ENCODE results near the gene FKBP11.

Gene FKBP11

GRCh38 chr12:48883305-48884161 is 41.8 kb downstream of the FKBP11 start:
- TF ChIP-seq, protein P1, sequence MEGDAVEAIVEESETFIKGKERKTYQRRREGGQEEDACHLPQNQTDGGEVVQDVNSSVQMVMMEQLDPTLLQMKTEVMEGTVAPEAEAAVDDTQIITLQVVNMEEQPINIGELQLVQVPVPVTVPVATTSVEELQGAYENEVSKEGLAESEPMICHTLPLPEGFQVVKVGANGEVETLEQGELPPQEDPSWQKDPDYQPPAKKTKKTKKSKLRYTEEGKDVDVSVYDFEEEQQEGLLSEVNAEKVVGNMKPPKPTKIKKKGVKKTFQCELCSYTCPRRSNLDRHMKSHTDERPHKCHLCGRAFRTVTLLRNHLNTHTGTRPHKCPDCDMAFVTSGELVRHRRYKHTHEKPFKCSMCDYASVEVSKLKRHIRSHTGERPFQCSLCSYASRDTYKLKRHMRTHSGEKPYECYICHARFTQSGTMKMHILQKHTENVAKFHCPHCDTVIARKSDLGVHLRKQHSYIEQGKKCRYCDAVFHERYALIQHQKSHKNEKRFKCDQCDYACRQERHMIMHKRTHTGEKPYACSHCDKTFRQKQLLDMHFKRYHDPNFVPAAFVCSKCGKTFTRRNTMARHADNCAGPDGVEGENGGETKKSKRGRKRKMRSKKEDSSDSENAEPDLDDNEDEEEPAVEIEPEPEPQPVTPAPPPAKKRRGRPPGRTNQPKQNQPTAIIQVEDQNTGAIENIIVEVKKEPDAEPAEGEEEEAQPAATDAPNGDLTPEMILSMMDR (IDR thresholded peaks at IDR 0.05; ENCODE audit: insufficient read depth, low read length, poor library complexity, severe bottlenecking): no peak
- Histone ChIP-seq H3K4me3 (replicated peaks; ENCODE audit: low read depth, low read length) (no peak overlapping the region), H3K36me3 (ENCODE audit: control insufficient read depth, insufficient read depth, low read length) (no peaks in the 10 kb centered on the region), H3K27me3 (replicated peaks; ENCODE audit: control insufficient read depth, insufficient read depth, low read length) (peaks cover 2% of the 10 kb centered on the region)
- no peak for DNase-seq (ENCODE audit: extremely low read depth, insufficient read length)

DNA sequence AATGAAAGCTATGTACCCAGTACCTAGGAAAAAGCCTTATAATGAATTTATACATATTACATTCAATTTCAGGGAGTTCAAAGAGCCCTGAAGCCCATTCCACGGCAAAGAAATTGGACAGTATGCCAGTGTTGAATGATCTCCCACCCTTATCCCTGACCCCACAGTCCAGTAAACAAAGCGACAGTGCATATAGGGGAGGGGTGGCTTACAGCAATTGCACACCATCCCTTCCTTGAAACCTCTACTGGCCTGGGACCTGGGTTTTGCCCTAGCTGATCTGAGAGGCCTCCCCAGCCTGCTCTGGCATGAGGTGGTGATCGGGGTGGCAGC is 42.4 kb downstream of the FKBP11 start:
- H3K36me3 ChIP-seq (ENCODE audit: control insufficient read depth, insufficient read depth, low read length): no peaks in the 10 kb centered on the region
- TF ChIP-seq, protein P1 (IDR thresholded peaks at IDR 0.05; ENCODE audit: insufficient read depth, low read length, poor library complexity, severe bottlenecking): no peak
- no peak for DNase-seq (ENCODE audit: extremely low read depth, insufficient read length)
- H3K27me3 ChIP-seq (replicated peaks; ENCODE audit: control insufficient read depth, insufficient read depth, low read length): peaks cover 2% of the 10 kb centered on the region
- H3K4me3 ChIP-seq (replicated peaks; ENCODE audit: low read depth, low read length): no peak overlapping the region

GRCh38 chr12:48882315-48882687 is 43.0 kb downstream of the FKBP11 start:
- H3K36me3 ChIP-seq (ENCODE audit: control insufficient read depth, insufficient read depth, low read length): no peaks in the 10 kb centered on the region
- TF ChIP-seq, protein P1 (IDR thresholded peaks at IDR 0.05; ENCODE audit: insufficient read depth, low read length, poor library complexity, severe bottlenecking): no peak
- DNase-seq (ENCODE audit: extremely low read depth, insufficient read length): no peak
- no peak overlapping the region for H3K4me3 ChIP-seq (replicated peaks; ENCODE audit: low read depth, low read length)
- peaks cover 2% of the 10 kb centered on the region for H3K27me3 ChIP-seq (replicated peaks; ENCODE audit: control insufficient read depth, insufficient read depth, low read length)

DNA sequence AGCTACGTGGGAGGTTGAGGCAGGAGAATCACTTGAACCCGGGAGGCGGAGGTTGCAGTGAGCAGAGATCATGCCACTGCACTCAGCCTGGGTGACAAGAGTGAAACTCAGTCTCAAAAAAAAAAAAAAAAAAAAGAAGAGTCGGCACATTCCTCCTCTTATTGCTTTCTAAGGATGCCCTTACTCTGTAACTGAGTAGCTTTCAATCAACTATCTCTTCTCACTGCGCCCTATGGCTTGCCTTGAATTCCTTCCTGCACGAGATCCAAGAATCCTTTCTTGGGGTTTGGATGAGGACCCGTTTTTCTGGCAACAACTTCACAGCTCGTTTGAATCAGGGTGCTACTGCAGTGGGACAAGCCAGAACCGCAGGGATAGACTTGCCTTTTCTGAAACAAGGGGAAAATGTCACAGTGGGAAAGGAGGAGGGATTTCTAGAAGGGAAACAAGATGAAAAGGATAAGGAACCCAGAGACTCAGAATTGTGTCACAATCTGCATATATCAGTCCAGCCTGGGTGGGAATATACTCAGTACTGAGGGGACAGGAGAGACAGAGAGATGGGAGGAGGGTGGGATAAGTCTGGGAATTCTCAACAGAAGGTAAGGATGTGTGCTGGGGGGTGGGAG is 43.5 kb downstream of the FKBP11 start:
- TF ChIP-seq, protein P1 (IDR thresholded peaks at IDR 0.05; ENCODE audit: insufficient read depth, low read length, poor library complexity, severe bottlenecking): no peak
- H3K4me3 ChIP-seq (replicated peaks; ENCODE audit: low read depth, low read length): no peak overlapping the region
- peaks cover 2% of the 10 kb centered on the region for H3K27me3 ChIP-seq (replicated peaks; ENCODE audit: control insufficient read depth, insufficient read depth, low read length)
- DNase-seq (ENCODE audit: extremely low read depth, insufficient read length): no peak
- no peaks in the 10 kb centered on the region for H3K36me3 ChIP-seq (ENCODE audit: control insufficient read depth, insufficient read depth, low read length)

- Histone ChIP-seq H3K27me3 (replicated peaks; ENCODE audit: control insufficient read depth, insufficient read depth, low read length) (peaks cover 2% of the 10 kb centered on the region), H3K4me3 (replicated peaks; ENCODE audit: low read depth, low read length) (no peak overlapping the region), H3K36me3 (ENCODE audit: control insufficient read depth, insufficient read depth, low read length) (no peaks in the 10 kb centered on the region)
- no peak for DNase-seq (ENCODE audit: extremely low read depth, insufficient read length)
- TF ChIP-seq, protein P1 (IDR thresholded peaks at IDR 0.05; ENCODE audit: insufficient read depth, low read length, poor library complexity, severe bottlenecking): no peak
Observed at GRCh38 chr12:48880647-48881046, 44.6 kb downstream of the FKBP11 start.
